GM12878 (cell line): ENCODE measurements around the gene STARD3. TPM values are rescaled to one million over a fixed set of nuclear protein-coding genes. Genes with fewer than 3 reads are reported as not detected.

ENCODE experiments used
- ATAC-seq: fragments of 200-7000 bp; cut with Tn5 transposase; 3 replicates; pipeline ENCODE4 v1.9.1; 2020; ENCODE audit warnings: mild to moderate bottlenecking, moderate library complexity
- BruUV-seq: library from RNA; stranded (reverse); fragments of 400-500 nt; replicated peaks from 2 replicates; lab custom pipeline; 2021; lab: Mats Ljungman, UMichigan
- CTCF ChIA-PET: fragments of 300-600 bp; sonication (Branson Sonifier 250); formaldehyde crosslinking; extraction: SDS; loops from one replicate; lab custom pipeline; 2021; ENCODE audit warnings: inconsistent platforms; lab: Yijun Ruan, JAX
- POLR2A ChIA-PET: fragments of 350-600 bp; formaldehyde crosslinking; extraction: SDS; loops from one replicate; lab custom pipeline; 2021; ENCODE audit warnings: inconsistent platforms; lab: Charles Lee
- RAD21 ChIA-PET: fragments of 300-600 bp; sonication (Branson Sonifier 250); formaldehyde crosslinking; loops from one replicate; lab custom pipeline; 2023; ENCODE audit warnings: antibody characterized with exemption; ENCODE audit not compliant: unreplicated experiment; lab: Charles Lee
- SMC1A ChIA-PET: fragments of 300-600 bp; sonication (Branson Sonifier 250); formaldehyde crosslinking; loops from one replicate; lab custom pipeline; 2023; ENCODE audit not compliant: unreplicated experiment, uncharacterized antibody; lab: Charles Lee
- DNase-seq: peaks from one replicate; pipeline ENCODE4 v3.0.0-alpha.2; 2011; ENCODE audit warnings: low read depth, low spot score
- FAIRE-seq: peaks from 3 replicates; lab custom pipeline; 2011; peaks lifted over from hg19 to GRCh38; lab: Jason Lieb, UNC
- H2AFZ ChIP-seq: 2 replicates; pipeline ENCODE4 v1.6.0; 2011; ENCODE audit warnings: low read depth, low read length, control low read depth; ENCODE audit not compliant: control insufficient read depth
- H3K27ac ChIP-seq: 2 replicates; pipeline ENCODE4 v1.5.1; 2011; ENCODE audit warnings: control low read depth; ENCODE audit not compliant: control insufficient read depth, insufficient read depth
- H3K27me3 ChIP-seq, 2 experiments: replicated peaks in 1 of 2; 2 replicates each; pipeline versions ENCODE4 v1.6.0 to v1.6.1; 2011; ENCODE audit warnings: low read length in 1 of 2; ENCODE audit not compliant: control insufficient read depth in 2 of 2, insufficient read depth in 2 of 2
- H3K36me3 ChIP-seq, 2 experiments: 2 replicates each; pipeline ENCODE4 v1.5.1; 2011; ENCODE audit warnings: low read length in 1 of 2; ENCODE audit not compliant: control insufficient read depth in 2 of 2, insufficient read depth in 2 of 2
- H3K4me1 ChIP-seq: 2 replicates; pipeline ENCODE4 v1.6.1; 2011; ENCODE audit warnings: mild to moderate bottlenecking, low read length, moderate library complexity, mixed read lengths; ENCODE audit not compliant: control insufficient read depth, insufficient read depth
- H3K4me2 ChIP-seq: 2 replicates; pipeline ENCODE4 v1.6.0; 2011; ENCODE audit warnings: control low read depth; ENCODE audit not compliant: control insufficient read depth, insufficient read depth
- H3K4me3 ChIP-seq: fragments of 200-600 bp; sonication (generic); 2 replicates; pipeline ENCODE4 v1.5.1; 2016
- H3K79me2 ChIP-seq: 2 replicates; pipeline ENCODE4 v1.6.0; 2011; ENCODE audit warnings: low read length; ENCODE audit not compliant: control insufficient read depth, insufficient read depth
- H3K9ac ChIP-seq: 2 replicates; pipeline ENCODE4 v1.8.0; 2011; ENCODE audit warnings: low read length, control low read depth, mixed read lengths; ENCODE audit not compliant: control insufficient read depth, insufficient read depth
- H3K9me3 ChIP-seq: replicated peaks from 3 replicates; pipeline ENCODE4 v1.5.1; 2011; ENCODE audit warnings: mild to moderate bottlenecking, low read length; ENCODE audit not compliant: control insufficient read depth, insufficient read depth
- H4K20me1 ChIP-seq: 2 replicates; pipeline ENCODE4 v1.6.0; 2011; ENCODE audit not compliant: control insufficient read depth, insufficient read depth
- ASH2L ChIP-seq: fragments of 300-600, 200-600 bp; sonication (generic); IDR thresholded peaks from 2 replicates; pipeline ENCODE4 v1.6.1; 2017; ENCODE audit warnings: low read depth, mild to moderate bottlenecking, borderline replicate concordance
- EGR1 ChIP-seq, 2 experiments: IDR thresholded peaks; 1 replicate in 1 of 2; 2 replicates in 1 of 2; pipeline ENCODE4 v1.6.1; 2011 to 2012; ENCODE audit warnings: low read depth in 2 of 2, low read length in 2 of 2, borderline replicate concordance in 1 of 2, mild to moderate bottlenecking in 1 of 2, moderate library complexity in 1 of 2
- JUNB ChIP-seq: IDR thresholded peaks from 2 replicates; pipeline ENCODE4 v1.6.1; 2016; ENCODE audit warnings: antibody characterized with exemption, mild to moderate bottlenecking
- POU2F2 ChIP-seq: IDR thresholded peaks from 3 replicates; pipeline ENCODE4 v1.6.1; 2011; ENCODE audit warnings: low read depth, mild to moderate bottlenecking, low read length, borderline replicate concordance
- whole genome bisulfite sequencing: methylation state at CpG from one replicate; pipeline ENCODE4 v1.1.6; 2016; ENCODE audit warnings: low lambda C conversion rate; ENCODE audit not compliant: insufficient replicate concordance, insufficient coverage; ENCODE audit errors: missing lambda C conversion rate; 5-methylcytosine and 5-hydroxymethylcytosine counted together
- in situ Hi-C: fragments of 300-500 bp; cut with MboI; formaldehyde crosslinking; loops from 9 replicates; pipeline ENCODE4 v1.14.3; 2018; ENCODE audit warnings: mixed read lengths
- intact Hi-C: fragments of 100-400 bp; cut with micrococcal nuclease; formaldehyde crosslinking; loops from one replicate; pipeline ENCODE4 v1.14.2; 2022; ENCODE audit not compliant: unreplicated experiment
- polyA plus RNA-seq, 11 experiments: library from polyadenylated mRNA; depleted of rRNA in 4 of 11; unstranded in 6 of 11; stranded (reverse) in 5 of 11; fragments of >200 nt; fragmentation: Nextera tagmentation in 4 of 11; fragmentation: Illumina TruSeq in 1 of 11; extraction: Ambion mirVana in 4 of 11; extraction: Trizol in 1 of 11; gene quantifications; 1 replicate in 1 of 11; 2 replicates in 10 of 11; pipeline versions ENCODE4 v1.2.1 to v1.2.3, GENCODE V29; 2011 to 2016; ENCODE audit warnings: inconsistent platforms in 2 of 11, missing spikeins in 2 of 11, low read depth in 1 of 11
- total RNA-seq, 4 experiments: library from RNA; depleted of rRNA in 3 of 4; stranded (reverse); fragments of >200 nt in 3 of 4; fragmentation: Illumina TruSeq in 1 of 4; extraction: Trizol in 1 of 4; gene quantifications; 2 replicates each; pipeline versions ENCODE4 v1.2.1 to v1.2.3, GENCODE V29; 2013 to 2021

Gene STARD3
- total and polyA plus RNA-seq, 10 of the 15 experiments (the other 5 are each of a cell fraction or from before 2014, with no cell fraction given), result 0.08 to 62.7 (median 27.5) TPM

- peaks cover 4% of the 10 kb centered on the region for H3K4me1 ChIP-seq
- DNase-seq (no peak), ATAC-seq (no peak), FAIRE-seq (no peak)
- H3K9me3 ChIP-seq, result no peaks in the 10 kb centered on the region
- H3K27me3 ChIP-seq, result peaks cover 4 to 6% of the 10 kb centered on the region in 2 experiments; a peak in 3 of 4 replicates
- TF ChIP-seq EGR1 (IDR thresholded peaks at IDR 0.05; ENCODE audit: borderline replicate concordance in 1 of 2, low read depth in 2 of 2, low read length in 2 of 2) (no peak), POU2F2 (no peak), JUNB (no peak), ASH2L (no peak)
- no peak overlapping the region for H3K4me2 ChIP-seq
- ChIA-PET POLR2A (interaction anchor here (1.3 kb wide), 1 partner anchor 10 kb away, joined by 3 read pairs; no protein-coding TSS in a partner anchor), RAD21 (interaction anchor here (1.0 to 2.3 kb wide), 5 partner anchors 16 to 59 kb away, joined by 3 to 14 read pairs (median 7); partner anchors contain the start of gene MIEN1), CTCF (interaction anchor here (0.7 to 9.1 kb wide), 14 partner anchors 9 to 309 kb away, joined by 3 to 114 read pairs (median 6); partner anchors contain the start of genes MIEN1 and PSMD3), SMC1A (interaction anchor here (1.0 to 2.6 kb wide), 8 partner anchors 16 to 267 kb away, joined by 3 to 10 read pairs (median 3); partner anchors contain the start of gene STARD3)
- H3K9ac ChIP-seq, result no peak overlapping the region
- H3K27ac ChIP-seq, result no peak overlapping the region
- H2AFZ ChIP-seq, result no peak overlapping the region
- BruUV-seq, result no TSS peak
- intact Hi-C loops, result no loop called here
- WGBS, result 19% methylated on average over 4 of the region's 4 CpGs
- no peaks in the 10 kb centered on the region for H3K79me2 ChIP-seq
- no peak overlapping the region for H3K4me3 ChIP-seq
- in situ Hi-C loops, result no loop called here
- H4K20me1 ChIP-seq, result no peaks in the 10 kb centered on the region; the same call in 1 of the 2 replicates
- no peaks in the 10 kb centered on the region; a peak in 1 of 4 replicates for H3K36me3 ChIP-seq
Measured at GRCh38 chr17:39670746-39671145, 33.8 kb downstream of the STARD3 start.
